ENCODE data around the gene CACNA2D3. TPM values are rescaled to one million over a fixed set of nuclear protein-coding genes. Genes with fewer than 3 reads are reported as not detected.

Gene CACNA2D3
- total RNA-seq, 1 experiment from 2014 or later, result 0.91 TPM

DNA sequence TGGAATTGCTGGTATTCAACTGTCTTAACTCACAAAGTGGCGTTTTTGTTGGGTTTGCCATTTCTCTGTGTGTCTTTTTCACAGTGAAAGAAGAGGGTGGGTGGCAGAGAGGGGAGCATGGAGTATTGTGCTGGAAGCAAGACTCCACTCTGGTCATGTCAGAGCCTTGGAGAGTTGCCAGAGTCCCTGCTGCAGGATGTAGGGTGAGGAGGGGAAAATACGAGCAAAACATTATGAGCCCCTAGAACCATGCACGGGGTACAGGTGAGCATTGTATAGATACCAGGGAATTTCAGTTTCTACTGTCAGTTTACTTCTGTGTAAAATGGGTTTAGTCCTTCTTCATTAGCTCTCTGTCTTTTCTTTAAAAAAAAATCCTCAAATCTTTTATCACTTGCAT lies 249.9 kb downstream of the CACNA2D3 start:
- DNase-seq (ENCODE audit: low read depth), result no peak

DNA sequence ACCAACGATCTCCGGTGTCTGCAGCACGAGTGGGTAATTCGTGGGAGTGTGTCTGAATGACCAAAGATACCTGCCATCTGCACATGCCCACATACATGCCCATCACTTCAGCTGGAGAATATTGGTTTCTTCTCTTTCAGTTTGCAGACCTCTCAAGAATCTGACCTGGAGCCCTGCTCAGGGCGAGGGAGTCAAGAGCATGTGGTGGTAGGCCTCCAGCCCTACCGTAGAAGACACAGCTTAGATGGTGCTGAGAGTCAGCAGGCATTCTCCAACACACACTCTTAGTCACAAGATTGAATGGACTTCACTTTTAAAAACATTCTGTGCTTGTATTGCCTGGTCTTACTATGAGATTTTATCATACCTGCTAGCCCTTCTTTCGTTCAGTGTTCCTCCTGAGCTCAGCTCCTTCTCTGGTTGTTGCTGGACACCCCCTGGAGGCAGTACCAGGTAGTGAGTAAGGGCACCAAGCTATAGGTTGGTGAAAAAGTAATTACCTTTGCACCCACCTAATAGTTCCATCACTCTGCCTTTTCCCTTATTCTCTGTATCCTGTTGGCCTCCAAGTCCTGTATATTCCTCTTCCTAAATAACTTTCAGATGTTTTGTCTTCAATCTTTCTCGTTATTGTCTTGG lies 252.0 kb downstream of the CACNA2D3 start:
- DNase-seq (ENCODE audit: low read depth), result no peak

DNA sequence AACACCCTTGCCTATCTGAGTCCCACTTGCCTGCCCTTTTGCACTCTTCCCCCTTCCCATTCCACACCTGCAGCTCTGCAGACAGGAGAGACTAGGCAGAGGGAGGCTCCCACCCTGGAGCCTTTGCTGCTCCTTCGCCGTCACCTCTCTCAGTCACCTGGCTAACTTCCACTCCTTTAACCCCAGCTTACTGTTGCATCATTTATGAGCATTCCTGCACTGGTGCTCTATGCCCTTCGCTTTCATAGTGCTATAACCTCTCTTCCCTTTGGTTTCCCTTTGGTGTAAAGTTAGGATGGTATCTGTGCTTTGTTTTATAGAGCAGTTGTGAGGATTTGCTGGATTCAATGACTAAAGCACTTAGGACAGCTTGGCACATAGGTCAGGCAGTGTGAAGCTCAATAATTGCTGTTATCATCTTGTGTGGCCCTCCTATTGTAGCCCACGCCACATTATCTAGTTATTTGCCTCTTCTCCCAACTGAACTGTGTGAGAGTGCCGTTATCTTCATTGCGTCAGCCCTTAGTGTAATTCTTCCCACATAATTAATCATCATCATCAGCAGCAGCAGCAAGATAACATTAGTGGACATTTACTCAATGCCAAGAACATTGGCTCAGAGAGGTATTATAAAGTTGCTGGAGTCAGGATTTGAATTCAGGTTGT lies 253.9 kb downstream of the CACNA2D3 start:
- DNase-seq (ENCODE audit: low read depth), result no peak

DNA sequence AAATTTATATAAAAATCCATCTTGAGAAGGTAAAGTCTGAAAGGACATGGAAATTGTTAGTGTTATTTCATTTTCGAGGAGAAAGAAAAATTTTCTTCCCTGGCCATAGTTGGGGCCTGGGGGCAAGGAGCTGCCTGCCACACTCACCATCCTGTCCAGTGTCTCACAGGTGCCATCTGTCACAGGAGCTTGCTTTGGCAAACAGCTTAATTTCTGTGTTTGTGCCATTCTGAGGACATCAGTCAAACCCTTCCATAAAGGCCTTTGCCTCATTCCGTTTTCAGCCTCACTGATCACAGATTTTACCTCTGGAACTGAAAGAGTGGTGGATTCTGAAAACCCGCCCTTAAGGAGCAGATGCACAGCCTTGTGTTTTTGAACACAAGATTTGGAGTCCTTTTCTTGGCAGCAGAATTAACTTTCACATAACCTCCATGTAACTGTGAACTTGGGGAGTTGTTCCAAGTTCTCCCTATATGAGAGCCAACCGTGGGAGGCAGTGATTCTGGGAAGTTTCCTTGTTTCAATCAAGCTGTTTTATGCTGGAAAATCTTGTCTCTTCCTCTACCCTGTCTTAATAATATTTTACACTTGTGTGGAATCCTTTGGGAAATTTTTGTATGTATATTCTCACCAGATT lies 254.7 kb downstream of the CACNA2D3 start:
- no peak for DNase-seq (ENCODE audit: low read depth)

DNA sequence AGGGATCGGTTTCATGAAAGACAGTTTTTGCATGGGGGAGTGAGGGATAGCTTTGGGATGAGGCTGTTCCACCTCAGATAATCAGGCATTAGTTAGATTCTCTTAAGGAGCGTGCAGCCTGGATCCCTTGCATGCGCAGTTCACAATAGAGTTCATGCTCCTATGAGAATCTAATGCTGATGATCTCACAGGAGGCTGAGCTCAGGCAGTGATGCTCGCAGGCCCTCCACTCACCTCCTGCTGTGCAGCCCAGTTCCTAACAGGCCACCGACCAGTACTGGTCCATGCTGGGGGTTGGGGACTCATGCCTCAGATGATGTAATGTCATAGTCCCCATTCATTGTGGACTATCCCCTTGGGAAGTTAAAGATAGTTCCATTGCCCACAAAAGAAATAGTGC lies 255.8 kb downstream of the CACNA2D3 start:
- no peak for DNase-seq (ENCODE audit: low read depth)

DNA sequence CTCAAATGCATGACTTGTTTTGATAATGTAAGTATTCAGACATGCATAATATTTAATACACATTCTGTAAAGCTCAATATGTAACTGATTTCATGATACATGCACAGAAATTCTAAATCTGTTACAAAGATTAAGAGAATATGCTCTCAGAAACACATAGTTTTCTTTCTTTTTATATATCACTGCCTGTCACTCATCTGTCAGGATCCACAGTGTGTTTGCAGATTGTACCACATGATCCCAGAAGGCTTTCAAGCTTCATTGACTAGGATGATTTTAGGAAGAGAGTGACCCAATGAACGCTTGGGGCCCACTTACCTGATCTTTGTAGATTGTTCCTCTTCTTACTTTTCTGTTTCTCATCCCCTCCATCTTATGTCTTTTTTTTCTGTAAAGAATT lies 261.9 kb downstream of the CACNA2D3 start:
- no peak for DNase-seq (ENCODE audit: low read depth)

DNA sequence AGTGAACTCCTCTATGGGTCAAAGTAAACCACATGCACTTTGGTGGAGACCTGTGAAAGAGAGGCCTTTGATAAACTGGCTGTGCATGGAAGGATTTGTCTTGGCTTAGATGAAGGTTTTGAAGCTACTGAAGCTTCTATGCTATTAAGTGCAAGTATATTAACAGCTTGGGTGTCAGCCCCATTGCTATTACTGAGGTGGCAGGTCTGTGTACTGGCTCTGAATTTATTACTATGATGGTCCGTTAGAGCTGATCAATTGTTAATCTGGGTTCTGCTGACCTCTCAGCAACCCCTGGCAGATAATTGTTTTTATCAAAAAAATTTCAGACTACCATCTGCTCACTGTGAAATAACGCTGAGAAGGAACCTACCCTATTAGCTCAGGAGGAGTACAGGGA lies 268.2 kb downstream of the CACNA2D3 start:
- DNase-seq (ENCODE audit: low read depth), result no peak

DNA sequence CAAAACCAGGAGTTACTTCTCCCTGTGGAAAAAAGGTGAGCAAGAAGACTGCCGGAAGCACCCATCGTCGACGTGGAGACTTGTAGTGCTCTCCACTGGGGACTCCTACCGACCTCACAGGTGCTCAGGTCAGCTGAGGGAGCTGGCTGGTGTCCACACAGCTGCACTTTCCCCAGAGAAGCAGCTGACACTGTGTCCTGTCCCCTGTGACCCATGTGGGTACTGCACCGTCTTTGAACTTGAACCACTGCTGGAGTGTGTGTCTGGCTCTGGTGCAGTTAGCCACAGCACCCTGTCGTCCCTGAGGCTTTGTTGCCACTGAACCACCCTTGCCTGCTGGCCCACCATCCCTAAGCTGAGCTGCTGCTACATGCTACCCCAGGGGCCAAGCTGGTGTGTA lies 270.8 kb downstream of the CACNA2D3 start:
- DNase-seq (ENCODE audit: low read depth), result no peak

DNA sequence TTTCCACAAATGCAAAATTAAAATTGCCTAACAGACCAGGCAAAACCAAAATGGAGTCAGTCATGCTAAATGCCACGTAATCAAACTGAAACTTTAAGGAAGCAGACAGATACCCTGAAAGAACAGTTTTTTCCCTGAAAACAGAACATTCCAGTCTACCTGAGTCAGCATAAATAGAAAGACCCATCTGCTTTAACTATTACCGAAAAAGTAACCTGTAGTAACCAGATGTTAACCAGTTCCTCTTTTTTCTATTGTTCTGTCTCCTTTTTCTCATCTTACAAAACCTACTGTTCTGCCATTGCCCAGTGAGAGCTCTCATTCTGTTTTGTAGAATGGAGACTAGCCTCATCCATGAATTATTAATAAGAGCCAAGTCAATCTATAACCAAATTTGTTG lies 286.0 kb downstream of the CACNA2D3 start:
- DNase-seq (ENCODE audit: low read depth), result no peak

DNA sequence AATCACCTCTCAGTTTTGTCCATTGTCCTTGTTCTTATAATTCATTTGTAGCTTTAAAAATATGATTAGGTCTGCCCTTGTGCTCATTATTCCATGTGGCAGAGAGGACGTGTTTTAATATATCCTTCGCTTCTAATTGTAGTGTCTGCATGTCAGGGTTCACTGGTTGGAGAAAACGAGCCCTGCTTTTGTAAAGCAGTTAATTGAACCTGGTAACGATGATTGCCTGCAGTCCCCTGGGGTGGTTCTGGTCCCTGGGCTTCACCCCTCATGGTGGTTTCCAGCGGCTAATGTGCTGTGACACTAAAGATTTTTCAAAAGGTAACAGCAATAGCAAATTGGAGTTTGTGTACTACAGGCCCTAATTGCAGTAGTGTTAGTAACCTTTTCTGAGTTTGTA lies 299.6 kb downstream of the CACNA2D3 start:
- no peak for DNase-seq (ENCODE audit: low read depth)

DNA sequence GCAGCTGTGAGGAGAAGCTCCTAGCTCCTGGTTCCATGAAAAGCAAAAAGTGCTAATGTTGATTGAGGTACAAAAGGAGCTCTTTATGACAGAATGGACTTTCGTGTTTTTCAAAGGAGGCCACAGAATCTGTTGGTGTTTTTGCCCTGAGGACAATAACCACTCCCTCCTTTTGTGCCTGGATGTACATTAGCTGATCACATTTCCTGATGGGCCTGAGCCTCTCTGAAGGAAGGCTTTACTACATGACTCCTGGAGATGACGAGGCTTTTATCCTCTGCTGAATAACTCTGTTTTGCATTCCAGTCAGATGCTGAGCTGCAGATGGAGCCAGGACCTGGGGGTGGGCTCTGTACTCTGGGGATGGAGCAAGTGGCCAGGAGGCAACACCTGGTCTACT lies 301.9 kb downstream of the CACNA2D3 start:
- DNase-seq (ENCODE audit: low read depth), result no peak

DNA sequence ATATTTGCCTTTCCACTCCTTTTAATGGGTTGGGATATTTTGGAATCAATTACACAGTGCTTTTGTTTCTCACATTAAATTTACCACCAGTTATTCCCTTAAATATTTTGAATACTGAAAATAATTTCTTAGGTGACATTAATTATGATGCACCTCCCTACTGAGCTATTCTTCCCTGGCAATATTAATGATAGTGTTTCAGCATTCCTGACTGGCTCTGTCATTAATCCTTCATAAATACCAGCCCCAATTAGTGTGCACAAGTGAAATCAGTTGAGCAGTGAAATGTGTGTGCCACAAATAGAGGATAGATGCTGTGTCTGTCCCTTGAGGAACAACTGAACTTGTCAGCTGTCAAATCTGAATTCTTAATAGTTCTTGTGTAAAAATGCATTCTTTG lies 304.0 kb downstream of the CACNA2D3 start:
- DNase-seq (ENCODE audit: low read depth), result no peak

DNA sequence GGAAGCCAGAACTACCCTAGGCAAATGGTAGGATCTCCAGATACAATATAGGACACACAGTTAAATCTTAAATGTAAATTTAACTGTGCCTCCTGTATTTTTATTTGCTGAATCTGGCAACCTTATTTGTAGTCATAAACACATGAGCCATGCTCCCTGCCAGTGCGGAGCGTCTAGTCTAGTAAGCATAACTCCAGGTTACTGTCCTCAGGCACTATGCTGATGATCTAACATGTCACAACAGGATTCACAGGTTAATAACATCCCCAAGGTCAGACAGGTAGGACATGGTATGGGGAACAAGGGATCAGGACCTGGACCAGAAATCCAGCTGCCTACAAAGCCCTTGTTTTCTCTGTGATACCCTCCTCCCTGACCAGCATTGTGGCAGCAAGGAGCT lies 305.1 kb downstream of the CACNA2D3 start:
- DNase-seq (ENCODE audit: low read depth), result peak; percentile 54

DNA sequence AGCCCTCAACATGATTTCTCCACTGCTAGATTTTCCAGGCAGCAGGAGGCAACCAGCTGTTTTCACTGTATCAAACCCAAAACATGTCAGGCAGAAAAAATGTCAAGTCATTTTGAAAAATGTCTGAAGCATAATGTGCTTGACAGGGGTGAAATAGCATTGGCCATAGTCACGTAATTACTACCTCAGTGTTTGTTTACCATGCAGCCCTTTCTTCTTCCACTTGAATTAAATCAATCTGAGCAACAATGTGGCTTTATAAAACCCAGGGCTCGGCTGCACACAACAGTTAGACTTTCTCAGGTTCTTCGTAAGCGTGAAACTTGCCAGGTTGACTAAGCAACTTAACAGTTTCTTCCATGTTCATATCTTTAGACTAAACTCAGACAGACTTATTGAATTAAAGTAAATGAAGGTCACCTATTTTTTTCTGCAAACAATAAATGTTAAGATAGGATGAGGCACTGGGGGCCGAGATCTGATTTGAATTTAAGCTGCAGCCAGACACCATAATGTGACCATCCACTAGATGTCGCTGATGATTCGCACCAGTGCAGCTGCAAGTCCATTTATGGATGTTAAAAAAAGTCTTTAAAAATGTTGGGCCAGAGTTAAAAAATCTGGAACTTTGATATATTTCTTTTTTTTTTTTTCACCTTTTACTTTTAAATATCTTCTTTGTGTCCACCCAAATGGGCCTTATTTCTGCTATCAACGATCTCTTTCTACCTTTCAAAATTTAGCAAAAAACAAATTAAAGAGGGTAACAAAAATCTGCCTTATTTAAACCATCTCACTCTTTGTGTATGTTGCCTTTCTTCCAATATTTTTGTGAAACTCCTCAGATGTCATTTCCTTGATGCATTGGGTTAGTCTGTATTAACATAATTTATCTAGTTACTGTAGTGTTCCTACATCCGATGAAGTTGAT lies 305.9 kb downstream of the CACNA2D3 start:
- DNase-seq (ENCODE audit: low read depth), result peak; percentile 88

DNA sequence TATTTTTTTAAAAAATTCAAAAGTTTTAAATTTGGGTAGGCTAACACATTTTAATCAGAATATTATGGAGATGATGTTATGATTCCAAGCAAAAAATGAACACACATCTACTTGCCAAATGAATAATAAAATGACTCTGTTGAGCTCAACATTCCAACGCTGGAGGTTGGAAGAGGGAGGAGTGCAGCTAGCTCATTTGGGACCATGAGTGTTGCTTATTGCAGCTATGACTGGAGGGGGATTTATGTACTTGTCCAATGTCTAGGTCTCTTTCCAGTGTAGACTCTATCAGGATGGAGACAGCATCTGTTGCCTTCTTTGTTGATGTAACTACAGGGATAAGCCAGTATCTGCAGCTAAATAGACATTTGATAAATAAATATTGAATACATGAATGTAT lies 310.6 kb downstream of the CACNA2D3 start:
- no peak for DNase-seq (ENCODE audit: low read depth)

DNA sequence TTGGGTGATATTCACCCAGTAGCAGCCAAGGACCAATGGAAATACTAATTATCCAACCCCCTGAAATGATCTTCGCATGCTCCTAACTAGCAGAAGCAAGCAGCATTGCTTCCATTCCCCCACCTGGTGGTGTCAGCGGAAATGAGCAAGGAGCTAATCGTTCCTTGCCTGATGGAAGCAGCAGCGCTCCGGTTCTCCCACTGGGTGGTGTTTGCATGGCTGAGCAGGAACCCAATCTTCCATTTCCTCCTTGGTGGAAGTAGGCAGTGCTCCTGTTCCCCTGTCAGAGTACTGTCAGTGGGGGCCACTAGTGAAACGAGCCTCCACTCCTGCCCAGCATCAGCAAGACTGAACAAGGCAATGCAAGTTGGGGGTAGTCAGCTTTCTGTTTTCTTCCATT lies 311.5 kb downstream of the CACNA2D3 start:
- peak; percentile 35 for DNase-seq (ENCODE audit: low read depth)

DNA sequence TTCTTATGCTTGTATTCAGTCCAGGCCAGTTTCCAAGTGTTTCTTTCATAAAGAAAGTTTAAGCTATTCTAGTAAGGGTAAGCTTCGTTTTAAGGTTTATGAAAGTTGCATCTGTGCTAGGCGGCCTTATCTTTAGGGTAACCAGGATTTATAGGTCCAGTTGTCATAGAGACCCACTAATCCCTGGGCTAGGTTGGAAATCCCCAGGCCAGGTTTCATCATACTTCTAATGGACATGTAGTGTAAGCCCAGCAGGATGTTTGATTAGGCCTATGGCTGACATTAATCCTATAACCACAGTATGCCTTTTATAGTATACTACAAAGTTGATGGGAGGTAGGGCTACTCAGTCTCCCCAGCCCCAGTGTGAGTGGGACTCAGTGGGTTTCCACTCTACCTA lies 312.4 kb downstream of the CACNA2D3 start:
- peak; percentile 41 for DNase-seq (ENCODE audit: low read depth)

DNA sequence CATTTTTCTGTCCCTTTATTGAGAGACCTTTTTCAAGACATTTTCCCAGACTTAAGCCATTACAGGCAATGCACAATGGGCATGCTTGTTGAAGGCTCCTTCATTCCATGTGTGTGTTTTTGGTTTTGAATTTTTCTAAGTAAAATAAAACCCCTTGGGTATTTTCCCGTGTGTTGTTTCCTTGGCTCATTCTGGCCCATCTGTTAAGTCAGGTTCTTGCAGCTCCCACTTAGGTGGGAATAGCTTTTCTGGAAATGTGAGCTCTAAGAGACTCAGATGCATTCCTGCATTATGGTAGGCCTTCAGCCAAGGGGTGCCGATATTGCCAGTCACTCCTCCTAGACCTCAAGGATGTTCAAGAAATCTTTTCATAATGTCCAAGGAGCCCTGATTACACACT lies 314.9 kb downstream of the CACNA2D3 start:
- DNase-seq (ENCODE audit: low read depth), result no peak

DNA sequence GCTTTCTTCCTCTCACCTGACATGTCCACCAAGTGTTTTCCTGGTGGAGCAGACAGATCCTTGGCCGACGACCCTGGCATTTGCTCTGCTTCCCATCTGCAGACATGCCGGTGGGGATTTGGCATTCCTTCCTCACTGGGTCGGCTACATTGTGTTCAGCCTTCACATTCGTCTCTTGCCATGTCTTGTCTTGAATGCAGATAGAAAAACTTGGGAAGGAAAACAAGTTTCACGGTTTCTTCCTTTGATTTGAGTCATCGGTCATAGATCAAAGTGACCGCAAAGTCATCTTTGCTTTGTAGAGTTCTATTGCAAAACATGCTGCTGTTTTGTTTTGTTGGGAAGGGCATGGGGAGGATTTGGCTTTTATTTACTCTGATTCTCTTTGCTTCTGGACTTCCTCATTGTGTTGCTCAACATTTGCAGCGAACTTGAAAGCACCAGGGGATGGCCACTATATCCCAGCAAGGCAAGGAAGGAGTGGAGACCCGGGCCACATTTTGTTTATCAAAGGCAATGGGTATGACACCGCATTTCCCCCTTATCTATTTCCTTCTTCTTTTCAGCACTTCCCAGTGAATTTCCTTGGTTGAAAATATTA lies 321.3 kb downstream of the CACNA2D3 start:
- peak; percentile 84 for DNase-seq (ENCODE audit: low read depth)

DNA sequence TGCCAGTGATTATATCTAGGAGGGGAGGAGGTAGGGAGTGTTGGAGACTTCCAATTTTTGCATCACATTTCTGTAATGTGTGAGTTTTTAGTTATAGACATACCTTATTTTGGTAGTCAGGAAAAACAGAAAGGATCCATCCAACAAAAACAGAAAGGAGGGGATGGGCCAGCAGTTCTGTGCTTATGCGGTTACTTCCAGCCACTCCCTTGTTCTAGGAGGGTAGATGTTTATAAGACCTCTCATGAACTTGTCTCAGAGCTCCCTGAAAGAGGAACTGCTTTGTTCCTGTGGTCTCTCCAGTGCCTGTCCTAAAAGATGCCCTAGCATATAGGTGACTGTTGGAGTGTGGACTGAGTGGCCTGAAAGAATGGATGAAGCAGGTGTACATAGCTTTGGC lies 323.3 kb downstream of the CACNA2D3 start:
- DNase-seq (ENCODE audit: low read depth), result no peak

DNA sequence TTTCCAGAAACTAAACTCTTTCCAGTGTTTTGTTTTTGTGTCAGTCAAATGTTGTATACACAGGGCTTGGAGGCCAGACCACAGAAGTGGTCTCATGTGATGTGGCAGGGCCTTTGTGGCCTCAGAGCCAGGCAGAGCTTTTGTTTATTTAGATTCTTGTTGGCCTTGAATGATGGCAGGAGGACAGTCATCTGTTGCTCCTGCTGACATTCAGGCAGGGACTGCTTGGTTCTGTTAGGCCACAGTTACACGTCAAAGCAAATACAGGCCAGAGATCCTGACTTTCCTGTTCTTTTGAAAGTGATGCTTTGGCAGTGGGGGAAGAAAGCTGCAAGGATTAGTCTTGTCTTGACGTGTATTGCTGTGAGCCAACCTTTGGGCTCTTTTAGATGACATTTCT lies 325.1 kb downstream of the CACNA2D3 start:
- DNase-seq (ENCODE audit: low read depth), result peak; percentile 14

DNA sequence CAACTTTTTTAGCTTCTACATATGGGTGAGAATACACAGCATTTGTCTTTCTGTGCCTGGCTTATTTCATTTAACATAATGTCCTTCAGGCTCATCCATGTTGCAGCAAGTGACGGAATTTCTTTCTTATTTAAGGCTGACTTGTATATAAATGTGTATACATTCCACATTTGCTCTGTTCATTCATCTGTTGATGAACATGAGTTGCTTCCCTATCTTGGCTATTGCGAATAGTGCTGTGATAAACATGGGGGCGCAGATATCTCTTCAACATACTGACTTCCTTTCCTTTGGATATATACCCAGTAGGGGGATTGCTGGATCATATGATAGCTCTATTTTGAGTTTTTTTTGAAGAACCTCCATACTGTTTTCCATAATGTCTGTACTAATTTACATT lies 332.5 kb downstream of the CACNA2D3 start:
- no peak for DNase-seq (ENCODE audit: low read depth)
